OCI-LY7 (cell line): Measurements from ENCODE around the gene PILRA.

ENCODE experiments used
- EZH2phosphoT487 ChIP-seq: fragments of 200-600 bp; sonication (generic); IDR thresholded peaks from 2 replicates; pipeline ENCODE4 v1.6.1; 2018; ENCODE audit warnings: low read depth, borderline replicate concordance, mild to moderate bottlenecking, mixed run types, antibody characterized with exemption, low read length, moderate library complexity, mixed read lengths
- TF ChIP-seq, protein P1 (sequence below): fragments of 200-600 bp; sonication (generic); conservative IDR thresholded peaks from 2 replicates; pipeline ENCODE4 v1.5.1; 2014; ENCODE audit warnings: mild to moderate bottlenecking, antibody characterized with exemption, low read length, moderate library complexity, mixed read lengths

DNA sequence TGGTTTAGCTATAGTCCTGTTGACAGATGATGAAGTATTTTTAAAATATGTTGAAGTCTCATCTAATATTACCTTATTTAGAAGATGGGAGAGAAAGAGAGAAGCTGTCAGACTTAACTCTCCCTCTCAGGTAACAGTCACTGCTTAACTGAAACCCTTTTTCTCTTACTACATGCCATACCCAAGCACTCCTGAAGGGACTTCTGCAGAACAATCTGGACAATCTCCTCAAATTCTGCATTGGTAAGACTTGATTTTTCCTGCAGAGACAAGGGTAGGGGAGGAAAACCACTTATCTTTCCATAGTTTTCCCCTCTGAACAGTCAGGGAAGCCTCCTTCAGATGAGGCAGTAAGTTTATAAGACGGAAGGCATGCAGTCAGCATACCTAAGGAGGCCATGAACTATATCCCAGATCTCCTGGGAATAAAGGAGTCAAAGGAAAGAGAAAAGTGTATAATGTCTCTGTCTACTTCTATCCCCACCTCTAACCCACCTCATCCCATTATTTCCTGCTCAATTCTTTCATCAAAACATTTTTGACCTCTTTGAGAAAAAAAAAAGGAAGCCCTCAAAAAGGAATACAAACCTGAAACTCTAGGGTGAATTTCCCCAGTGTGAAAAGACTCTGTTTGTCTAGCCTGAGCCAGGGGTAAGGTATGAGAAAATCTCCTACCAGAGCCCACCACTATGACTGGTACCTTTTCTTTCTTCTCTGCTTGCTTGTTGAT, 45.8 kb downstream of the PILRA start:
- TF ChIP-seq, protein P1, sequence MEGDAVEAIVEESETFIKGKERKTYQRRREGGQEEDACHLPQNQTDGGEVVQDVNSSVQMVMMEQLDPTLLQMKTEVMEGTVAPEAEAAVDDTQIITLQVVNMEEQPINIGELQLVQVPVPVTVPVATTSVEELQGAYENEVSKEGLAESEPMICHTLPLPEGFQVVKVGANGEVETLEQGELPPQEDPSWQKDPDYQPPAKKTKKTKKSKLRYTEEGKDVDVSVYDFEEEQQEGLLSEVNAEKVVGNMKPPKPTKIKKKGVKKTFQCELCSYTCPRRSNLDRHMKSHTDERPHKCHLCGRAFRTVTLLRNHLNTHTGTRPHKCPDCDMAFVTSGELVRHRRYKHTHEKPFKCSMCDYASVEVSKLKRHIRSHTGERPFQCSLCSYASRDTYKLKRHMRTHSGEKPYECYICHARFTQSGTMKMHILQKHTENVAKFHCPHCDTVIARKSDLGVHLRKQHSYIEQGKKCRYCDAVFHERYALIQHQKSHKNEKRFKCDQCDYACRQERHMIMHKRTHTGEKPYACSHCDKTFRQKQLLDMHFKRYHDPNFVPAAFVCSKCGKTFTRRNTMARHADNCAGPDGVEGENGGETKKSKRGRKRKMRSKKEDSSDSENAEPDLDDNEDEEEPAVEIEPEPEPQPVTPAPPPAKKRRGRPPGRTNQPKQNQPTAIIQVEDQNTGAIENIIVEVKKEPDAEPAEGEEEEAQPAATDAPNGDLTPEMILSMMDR: no peak
- no peak for TF ChIP-seq EZH2phosphoT487
